ENCODE results near the gene ENAM. TPM values are rescaled to one million over a fixed set of nuclear protein-coding genes. Genes with fewer than 3 reads are reported as not detected.

The ENAM gene
- total and polyA plus RNA-seq, 9 of the 15 experiments (the other 6 are each of a cell fraction or from before 2014, with no cell fraction given), result 0.04 to 0.09 (median 0.04) TPM; not detected in 6

GRCh38 chr4:70687821-70688794 is 59.6 kb downstream of the ENAM start, which contains the start of gene UTP3 (continued):
- TF ChIP-seq, protein P1, sequence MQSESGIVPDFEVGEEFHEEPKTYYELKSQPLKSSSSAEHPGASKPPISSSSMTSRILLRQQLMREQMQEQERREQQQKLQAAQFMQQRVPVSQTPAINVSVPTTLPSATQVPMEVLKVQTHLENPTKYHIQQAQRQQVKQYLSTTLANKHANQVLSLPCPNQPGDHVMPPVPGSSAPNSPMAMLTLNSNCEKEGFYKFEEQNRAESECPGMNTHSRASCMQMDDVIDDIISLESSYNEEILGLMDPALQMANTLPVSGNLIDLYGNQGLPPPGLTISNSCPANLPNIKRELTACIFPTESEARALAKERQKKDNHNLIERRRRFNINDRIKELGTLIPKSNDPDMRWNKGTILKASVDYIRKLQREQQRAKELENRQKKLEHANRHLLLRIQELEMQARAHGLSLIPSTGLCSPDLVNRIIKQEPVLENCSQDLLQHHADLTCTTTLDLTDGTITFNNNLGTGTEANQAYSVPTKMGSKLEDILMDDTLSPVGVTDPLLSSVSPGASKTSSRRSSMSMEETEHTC (IDR thresholded peaks at IDR 0.05), result peak; percentile 13
- TF ChIP-seq HMG20A (CRISPR knock-in tag; conservative IDR thresholded peaks at IDR 0.05), result no peak
- peak; percentile 21; the same call in 1 of the 2 replicates for TF ChIP-seq TCF7 (IDR thresholded peaks at IDR 0.05; ENCODE audit: borderline replicate concordance)
- TF ChIP-seq ZZZ3 (IDR thresholded peaks at IDR 0.05), result no peak
- TF ChIP-seq ZNF174 (CRISPR knock-in tag; IDR thresholded peaks at IDR 0.05), result no peak
- no peak for TF ChIP-seq THAP12 (CRISPR knock-in tag; IDR thresholded peaks at IDR 0.05)
- TF ChIP-seq NR2C1 (IDR thresholded peaks at IDR 0.05), result peak; percentile 84
- TF ChIP-seq NR2C1 (tag; IDR thresholded peaks at IDR 0.05), result peak; percentile 92
- no peak for TF ChIP-seq RUNX1 (IDR thresholded peaks at IDR 0.05; ENCODE audit: low read depth)
- no peak for TF ChIP-seq ZNF354B (CRISPR knock-in tag; IDR thresholded peaks at IDR 0.05)
- peak; percentile 76 for TF ChIP-seq TFAP4 (CRISPR knock-in tag; IDR thresholded peaks at IDR 0.05; ENCODE audit: borderline replicate concordance)
- no peak for TF ChIP-seq ZC3H4 (CRISPR knock-in tag; IDR thresholded peaks at IDR 0.05; ENCODE audit: borderline replicate concordance)
- no peak for TF ChIP-seq YBX1 (IDR thresholded peaks at IDR 0.05)
- TF ChIP-seq ESRRA (IDR thresholded peaks at IDR 0.05; ENCODE audit: borderline replicate concordance, low read depth), result peak; percentile 85
- TF ChIP-seq VEZF1 (CRISPR knock-in tag; IDR thresholded peaks at IDR 0.05), result peak; percentile 74
- TF ChIP-seq TARDBP (IDR thresholded peaks at IDR 0.05), result peak; percentile 89; the same call in 1 of the 2 replicates
- no peak for TF ChIP-seq SREBF2 (CRISPR knock-in tag; IDR thresholded peaks at IDR 0.05)
- TF ChIP-seq, protein P2, sequence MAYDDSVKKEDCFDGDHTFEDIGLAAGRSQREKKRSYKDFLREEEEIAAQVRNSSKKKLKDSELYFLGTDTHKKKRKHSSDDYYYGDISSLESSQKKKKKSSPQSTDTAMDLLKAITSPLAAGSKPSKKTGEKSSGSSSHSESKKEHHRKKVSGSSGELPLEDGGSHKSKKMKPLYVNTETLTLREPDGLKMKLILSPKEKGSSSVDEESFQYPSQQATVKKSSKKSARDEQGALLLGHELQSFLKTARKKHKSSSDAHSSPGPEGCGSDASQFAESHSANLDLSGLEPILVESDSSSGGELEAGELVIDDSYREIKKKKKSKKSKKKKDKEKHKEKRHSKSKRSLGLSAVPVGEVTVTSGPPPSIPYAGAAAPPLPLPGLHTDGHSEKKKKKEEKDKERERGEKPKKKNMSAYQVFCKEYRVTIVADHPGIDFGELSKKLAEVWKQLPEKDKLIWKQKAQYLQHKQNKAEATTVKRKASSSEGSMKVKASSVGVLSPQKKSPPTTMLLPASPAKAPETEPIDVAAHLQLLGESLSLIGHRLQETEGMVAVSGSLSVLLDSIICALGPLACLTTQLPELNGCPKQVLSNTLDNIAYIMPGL (CRISPR knock-in tag; IDR thresholded peaks at IDR 0.05), result peak; percentile 87
- peak; percentile 75 for TF ChIP-seq SPI1 (IDR thresholded peaks at IDR 0.05; ENCODE audit: borderline replicate concordance, low read depth, low read length)
- no peak for TF ChIP-seq GTF2A2 (tag; IDR thresholded peaks at IDR 0.05)
- no peak for TF ChIP-seq ZNF324 (CRISPR knock-in tag; IDR thresholded peaks at IDR 0.05)

All from K562 (cell line).